Testis (tissue), 2 donors: Measurements from ENCODE around the gene BARX2.

Experiments
- POLR2A ChIP-seq: fragments of 450-650 bp; IDR thresholded peaks from one replicate; pipeline ENCODE4 v1.6.1; 2017; ENCODE audit warnings: antibody characterized with exemption, mild to moderate bottlenecking, moderate library complexity
- TF ChIP-seq, protein P1 (sequence below), 3 experiments: fragments of 450-650 bp in 2 of 3; fragments of 200-600 bp in 1 of 3; sonication (generic) in 1 of 3; IDR thresholded peaks; one replicate each; pipeline ENCODE4 v1.5.1; 2016 to 2019; ENCODE audit warnings: antibody characterized with exemption in 3 of 3, mild to moderate bottlenecking in 2 of 3, moderate library complexity in 1 of 3

DNA sequence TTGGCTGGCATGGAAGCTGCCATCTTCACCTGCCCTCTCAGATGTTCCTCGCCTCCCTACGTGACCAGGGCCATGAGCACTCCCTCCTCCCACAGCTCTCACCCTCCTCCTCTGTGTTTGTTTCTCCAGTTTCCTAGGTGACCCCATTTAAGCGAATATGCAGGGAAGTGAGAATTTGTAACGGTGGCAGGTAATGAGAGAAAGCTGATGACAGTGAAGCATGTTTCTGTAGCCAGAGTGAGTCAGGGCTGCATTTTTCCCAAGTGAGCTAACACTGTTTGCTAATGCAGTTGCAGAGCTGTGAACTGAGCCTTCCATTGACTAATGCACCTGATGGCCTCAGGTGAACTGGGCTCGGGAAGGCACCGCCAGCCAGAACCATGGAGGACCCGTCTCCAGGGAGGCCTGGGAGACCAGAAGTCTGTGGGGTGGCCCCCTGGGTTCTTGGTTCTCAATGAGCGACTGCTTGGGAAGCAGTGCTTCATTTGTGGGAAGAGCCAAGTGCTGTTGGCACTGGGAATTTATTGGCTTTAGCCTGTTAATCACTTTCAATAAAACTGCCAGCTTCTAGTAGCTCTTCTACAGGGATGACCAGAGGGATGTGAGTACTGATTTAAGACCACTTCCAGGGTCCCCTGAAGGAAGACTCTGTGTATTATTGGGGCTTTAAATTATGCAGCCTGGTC lies 64.5 kb downstream of the BARX2 start:
- TF ChIP-seq, protein P1, sequence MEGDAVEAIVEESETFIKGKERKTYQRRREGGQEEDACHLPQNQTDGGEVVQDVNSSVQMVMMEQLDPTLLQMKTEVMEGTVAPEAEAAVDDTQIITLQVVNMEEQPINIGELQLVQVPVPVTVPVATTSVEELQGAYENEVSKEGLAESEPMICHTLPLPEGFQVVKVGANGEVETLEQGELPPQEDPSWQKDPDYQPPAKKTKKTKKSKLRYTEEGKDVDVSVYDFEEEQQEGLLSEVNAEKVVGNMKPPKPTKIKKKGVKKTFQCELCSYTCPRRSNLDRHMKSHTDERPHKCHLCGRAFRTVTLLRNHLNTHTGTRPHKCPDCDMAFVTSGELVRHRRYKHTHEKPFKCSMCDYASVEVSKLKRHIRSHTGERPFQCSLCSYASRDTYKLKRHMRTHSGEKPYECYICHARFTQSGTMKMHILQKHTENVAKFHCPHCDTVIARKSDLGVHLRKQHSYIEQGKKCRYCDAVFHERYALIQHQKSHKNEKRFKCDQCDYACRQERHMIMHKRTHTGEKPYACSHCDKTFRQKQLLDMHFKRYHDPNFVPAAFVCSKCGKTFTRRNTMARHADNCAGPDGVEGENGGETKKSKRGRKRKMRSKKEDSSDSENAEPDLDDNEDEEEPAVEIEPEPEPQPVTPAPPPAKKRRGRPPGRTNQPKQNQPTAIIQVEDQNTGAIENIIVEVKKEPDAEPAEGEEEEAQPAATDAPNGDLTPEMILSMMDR (IDR thresholded peaks at IDR 0.05) = no peak
- TF ChIP-seq POLR2A = no peak
